Erythroblast (primary cell): ENCODE results near the gene ANK2.

Experiments
- GATA1 ChIP-seq: IDR thresholded peaks from 2 replicates; pipeline ENCODE4 v1.6.1; 2011; ENCODE audit warnings: low read depth, mild to moderate bottlenecking, control low read depth, low read length, moderate library complexity
- POLR2A ChIP-seq: IDR thresholded peaks from 2 replicates; pipeline ENCODE4 v1.6.1; 2011; ENCODE audit warnings: mild to moderate bottlenecking, low read length

GRCh38 chr4:113083346-113083745 is 33.9 kb downstream of the ANK2 start:
- TF ChIP-seq POLR2A (no peak), GATA1 (no peak)
